Islet precursor cell (in vitro differentiated cells): ENCODE results near the gene PTGS2.
"Not testable (repeated sequence)": the region's sequence is repeated elsewhere in the genome, so short reads cannot be mapped to it uniquely, and the experiment has no call there.

Experiments used
- DNase-seq: peaks from one replicate; pipeline ENCODE4 v3.0.0-alpha.2; 2018

The PTGS2 gene

GRCh38 chr1:186669784-186670183, 10.4 kb downstream of the PTGS2 start:
- DNase-seq: not testable (repeated sequence)

DNA sequence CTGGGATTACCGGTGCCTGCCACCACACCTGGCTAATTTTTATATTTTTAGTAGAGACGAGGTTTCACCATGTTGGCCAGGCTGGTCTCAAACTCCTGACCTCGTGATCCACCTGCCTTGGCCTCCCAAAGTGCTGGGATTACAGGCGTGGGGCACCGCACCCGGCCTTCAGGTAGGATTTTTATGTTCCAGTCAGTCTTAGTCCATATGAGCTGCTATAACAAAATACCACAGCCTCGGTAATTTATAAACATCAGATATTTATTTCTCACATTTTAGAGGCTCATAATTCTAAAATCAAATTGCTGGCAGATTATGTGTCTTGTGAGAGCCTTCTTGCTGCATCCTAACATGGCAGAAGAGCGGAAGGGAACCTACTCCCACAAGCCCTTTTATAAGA, 16.0 kb downstream of the PTGS2 start:
- not testable (repeated sequence) for DNase-seq

- DNase-seq: no peak
Measured at GRCh38 chr1:186662752-186663151, 17.5 kb downstream of the PTGS2 start.

GRCh38 chr1:186659890-186660341, 20.3 kb downstream of the PTGS2 start:
- DNase-seq: no peak

- no peak for DNase-seq
Measured at GRCh38 chr1:186658999-186659398, 21.2 kb downstream of the PTGS2 start.

GRCh38 chr1:186657481-186657880, 22.7 kb downstream of the PTGS2 start:
- DNase-seq: no peak

DNA sequence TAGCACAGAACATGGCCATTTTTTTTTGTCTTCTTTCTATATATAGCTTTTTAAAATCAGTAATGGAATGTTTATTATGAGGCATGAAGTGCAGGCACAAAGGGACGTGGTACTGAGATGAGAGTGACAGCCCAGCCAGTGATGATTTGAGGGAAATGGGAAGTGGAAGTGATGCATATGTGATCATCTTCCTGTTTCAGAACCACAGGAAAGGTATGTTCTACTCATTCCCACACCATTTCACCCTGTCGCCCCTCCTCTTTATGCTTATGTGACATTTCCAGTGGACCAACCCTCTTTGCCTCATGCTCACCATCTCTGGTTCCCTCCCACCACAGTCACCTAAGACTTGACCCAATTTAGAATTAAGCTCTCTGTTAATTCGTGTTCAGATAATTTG, 24.3 kb downstream of the PTGS2 start:
- no peak for DNase-seq

- no peak for DNase-seq
Measured at GRCh38 chr1:186654741-186655140, 25.5 kb downstream of the PTGS2 start.

DNA sequence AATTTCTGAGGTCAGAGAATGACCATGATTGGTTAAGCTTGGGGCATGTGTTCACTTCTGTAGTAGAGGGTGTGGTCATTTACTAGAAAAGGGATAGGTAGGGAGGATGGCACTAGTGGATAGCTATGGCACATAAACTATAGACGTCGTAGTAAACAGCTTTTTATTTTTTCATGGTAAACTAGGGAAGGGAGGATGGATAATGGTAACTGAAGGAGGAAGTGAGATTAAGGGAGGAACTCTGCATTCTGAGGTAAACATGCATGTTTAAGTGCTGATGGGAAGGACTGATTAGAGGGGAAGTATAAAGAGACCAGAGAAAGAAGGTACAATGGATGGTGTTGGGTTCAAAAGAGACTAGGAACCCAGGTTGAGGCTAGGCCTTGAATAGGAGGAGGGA, 26.9 kb downstream of the PTGS2 start:
- DNase-seq: no peak

DNA sequence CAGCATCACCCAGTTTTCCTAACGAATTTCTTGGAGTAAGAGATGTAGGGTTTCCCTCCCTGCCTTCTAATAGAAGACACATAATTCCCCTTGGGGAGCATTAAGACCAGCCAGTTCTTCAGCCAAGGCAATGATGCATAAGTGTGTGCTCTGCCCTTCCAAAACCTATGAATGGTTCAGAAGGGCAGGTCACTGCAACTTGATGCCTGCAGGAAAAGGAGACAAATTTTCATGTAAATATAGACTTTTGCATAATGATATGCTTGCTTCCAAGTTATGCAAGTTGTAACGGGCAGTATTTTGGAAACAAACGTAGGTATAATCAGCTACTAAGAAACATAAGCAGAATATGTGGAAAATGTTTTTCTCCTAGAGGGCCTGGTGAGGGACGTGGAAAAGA, 31.6 kb downstream of the PTGS2 start:
- no peak for DNase-seq

GRCh38 chr1:186647985-186648384, 32.2 kb downstream of the PTGS2 start:
- DNase-seq: not testable (repeated sequence)

- no peak for DNase-seq
Measured at GRCh38 chr1:186643614-186644013, 36.6 kb downstream of the PTGS2 start.

- DNase-seq: not testable (repeated sequence)
Measured at GRCh38 chr1:186637567-186637966, 42.7 kb downstream of the PTGS2 start.

GRCh38 chr1:186636786-186637185, 43.4 kb downstream of the PTGS2 start:
- DNase-seq: no peak

GRCh38 chr1:186634511-186634910, 45.7 kb downstream of the PTGS2 start:
- DNase-seq: no peak

- DNase-seq: no peak
Measured at GRCh38 chr1:186633116-186633515, 47.1 kb downstream of the PTGS2 start.

- no peak for DNase-seq
Measured at GRCh38 chr1:186629341-186629740, 50.9 kb downstream of the PTGS2 start.

DNA sequence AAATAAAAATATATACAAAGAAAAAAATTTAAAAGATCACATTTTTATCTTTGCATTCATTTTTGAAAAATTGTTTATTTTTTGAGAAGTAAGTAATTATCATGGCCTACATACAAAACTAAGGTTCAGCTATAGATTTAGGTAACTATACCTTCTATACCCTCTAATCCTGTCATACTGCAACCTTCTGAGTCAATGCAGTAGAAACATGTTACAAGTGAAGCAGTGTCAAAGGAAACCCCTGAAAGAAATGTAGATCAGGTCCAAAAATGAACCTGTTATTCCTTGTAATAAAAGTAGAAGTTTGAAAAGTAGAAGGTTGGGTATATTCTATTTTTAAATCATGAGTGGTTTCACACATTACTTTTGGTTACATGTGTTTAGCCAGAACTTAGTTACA, 51.3 kb downstream of the PTGS2 start:
- no peak for DNase-seq

DNA sequence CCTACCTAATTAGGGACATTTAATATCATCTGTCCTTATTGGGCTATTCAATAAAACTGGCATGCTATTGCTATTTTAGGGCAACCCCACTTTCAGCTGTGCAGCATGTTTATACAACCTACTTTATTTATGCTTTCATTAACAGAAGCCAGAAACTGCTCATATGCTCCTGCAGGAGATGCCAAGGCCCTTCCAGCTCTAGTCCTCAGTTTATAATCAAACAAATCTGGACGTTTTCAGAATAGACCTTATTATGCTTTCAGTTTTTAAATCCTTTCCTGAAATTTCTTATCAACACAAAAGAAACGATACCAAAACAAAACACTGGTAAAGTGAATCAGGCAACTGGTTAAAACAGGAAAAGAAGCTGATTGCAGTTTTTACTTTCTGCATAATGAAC, 53.2 kb downstream of the PTGS2 start:
- no peak for DNase-seq

- no peak for DNase-seq
Measured at GRCh38 chr1:186626356-186626932, 53.8 kb downstream of the PTGS2 start.

DNA sequence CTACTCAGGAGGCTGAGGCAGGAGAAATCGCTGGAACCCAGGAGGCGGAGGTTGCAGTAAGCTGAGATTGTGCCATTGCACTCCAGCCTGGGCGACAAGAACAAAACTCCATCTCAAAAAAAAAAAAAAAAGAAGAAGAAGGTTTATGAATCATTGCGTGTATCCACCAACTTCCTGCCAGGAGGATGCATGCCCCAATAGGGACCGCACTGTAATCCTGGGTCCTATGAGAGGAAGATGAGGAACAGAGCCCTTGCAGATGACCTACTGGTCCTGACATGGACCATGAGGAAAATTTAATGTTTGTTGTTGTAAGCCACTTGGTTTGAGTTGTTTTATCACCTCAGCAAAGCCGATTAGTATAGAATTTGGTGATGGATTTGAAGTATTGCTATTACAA, 56.7 kb downstream of the PTGS2 start:
- no peak for DNase-seq
